GM12872 (cell line): ENCODE results near the gene SSNA1.

Experiments
- CTCF ChIP-seq: IDR thresholded peaks from 3 replicates; pipeline ENCODE4 v1.5.1; 2011; ENCODE audit warnings: low read depth, mild to moderate bottlenecking, low read length, moderate library complexity; ENCODE audit not compliant: insufficient read depth

SSNA1 gene

DNA sequence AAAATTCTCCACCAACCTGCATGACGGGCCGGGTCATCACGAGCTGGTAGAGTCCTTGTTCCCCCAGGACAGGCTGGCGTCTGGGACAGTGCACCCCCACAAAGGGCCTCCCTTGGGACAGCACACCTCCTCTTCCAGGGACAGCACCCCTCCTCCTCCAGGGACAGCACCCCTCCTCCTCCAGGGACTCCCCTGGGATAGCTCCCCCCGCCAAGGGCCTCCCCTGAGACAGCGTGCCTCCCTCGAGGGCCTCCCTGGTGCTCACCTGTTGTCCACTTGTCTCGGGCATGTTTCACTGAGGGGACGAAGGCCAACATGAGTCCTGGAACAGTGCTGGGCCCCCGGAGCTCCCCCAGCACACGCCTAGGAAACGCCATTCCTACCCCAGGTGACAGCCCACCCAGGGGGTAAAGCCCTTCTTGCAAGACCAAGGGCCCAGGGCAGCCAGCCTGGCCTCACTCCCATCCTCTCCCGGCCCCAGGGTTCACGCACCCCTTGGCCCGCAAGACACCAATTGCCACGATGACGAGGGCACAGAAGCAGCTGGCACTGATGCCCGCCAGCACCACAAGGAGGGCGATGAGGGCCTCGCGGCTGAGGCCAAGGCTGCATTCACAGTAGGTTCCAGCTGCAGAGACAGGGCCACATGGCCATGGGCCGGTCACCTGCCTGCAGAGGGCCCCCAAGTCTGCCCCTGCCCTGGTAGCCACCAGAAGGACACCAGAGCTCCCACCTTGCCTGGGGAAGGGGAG, 17.2 kb upstream of the SSNA1 start:
- TF ChIP-seq CTCF: no peak

DNA sequence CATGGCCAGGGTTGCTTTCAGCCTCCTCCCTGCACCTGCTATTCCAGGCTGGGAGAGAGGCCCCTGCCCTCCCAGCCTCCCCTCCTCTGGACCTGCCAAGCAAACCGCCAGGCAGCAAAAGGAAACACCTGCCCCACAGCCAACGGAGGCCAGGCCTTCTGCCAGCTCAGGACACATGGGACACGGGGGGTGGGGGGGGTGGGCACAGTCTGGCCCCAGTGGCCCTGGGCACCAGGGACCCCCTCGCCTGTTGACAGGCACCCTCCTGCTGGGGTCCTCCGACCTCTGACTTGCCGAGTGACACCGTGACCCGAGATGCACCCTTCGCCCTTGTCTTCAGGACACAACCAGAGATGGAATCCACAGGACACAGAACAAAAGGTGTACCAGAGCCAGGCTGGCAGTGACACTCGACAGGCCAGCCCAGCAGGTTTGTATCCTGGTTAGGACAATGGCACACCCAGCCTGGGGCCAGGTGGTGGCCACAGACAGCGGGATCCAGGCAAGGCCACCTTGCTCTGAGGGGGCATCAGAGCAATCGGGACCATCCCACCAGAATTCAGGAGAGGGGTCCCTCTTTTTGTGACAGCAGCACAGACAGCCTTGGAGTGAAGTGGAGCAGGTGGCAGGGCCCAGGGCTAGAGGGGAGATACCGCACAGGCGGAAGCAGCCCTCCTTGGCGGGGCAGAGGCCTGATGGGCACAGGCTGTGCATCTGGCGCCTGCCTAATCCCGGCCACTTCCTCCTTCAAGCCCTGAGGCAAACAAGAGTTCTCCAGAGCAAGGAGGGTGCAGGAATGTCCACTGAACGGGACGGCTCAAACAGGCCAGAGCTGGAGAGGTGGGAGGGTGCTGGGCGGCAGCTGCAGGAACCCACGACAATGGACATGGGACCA, 15.3 kb upstream of the SSNA1 start:
- no peak for TF ChIP-seq CTCF

DNA sequence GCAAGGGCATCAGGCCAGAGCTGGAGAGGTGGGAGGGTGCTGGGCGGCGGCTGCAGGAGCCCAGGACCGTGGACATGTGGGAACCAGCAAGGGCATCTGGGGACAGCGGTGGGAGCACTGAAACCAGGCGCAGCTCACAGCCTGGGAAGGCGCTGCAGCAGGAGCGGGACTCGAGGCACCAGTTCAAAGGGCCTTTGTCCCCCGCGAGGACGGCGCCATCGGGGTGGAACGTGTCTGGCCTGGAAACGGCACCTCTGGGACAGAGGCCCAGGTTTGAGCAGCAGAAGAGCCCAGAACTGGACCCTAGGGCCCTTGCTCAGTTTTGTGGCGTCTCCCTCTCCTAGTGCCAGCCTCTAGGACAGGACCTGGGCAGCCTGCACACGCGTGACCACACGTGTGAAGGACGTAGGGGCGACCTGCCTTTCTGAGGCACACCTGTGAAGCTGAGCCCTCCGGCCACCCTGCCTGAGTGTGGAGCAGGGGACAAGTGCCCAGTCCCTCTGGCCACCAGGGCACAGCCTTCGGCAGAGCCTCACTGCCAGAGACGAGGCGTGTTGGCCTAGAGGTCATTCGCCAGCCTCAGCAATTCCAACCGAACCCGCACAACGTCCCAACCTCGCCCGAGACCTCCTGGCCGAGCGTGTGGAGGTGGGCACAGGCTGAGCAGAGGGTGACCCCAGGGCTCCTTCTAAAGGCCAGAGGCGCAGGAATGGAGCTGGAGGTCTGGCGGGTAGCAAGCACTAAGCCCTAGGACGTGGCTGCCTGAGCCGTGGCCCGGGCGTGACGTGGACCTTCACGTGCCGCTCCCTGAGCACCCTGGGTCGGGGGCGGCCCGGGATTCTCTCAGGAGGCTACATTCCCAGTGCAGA, 14.4 kb upstream of the SSNA1 start:
- no peak for TF ChIP-seq CTCF

DNA sequence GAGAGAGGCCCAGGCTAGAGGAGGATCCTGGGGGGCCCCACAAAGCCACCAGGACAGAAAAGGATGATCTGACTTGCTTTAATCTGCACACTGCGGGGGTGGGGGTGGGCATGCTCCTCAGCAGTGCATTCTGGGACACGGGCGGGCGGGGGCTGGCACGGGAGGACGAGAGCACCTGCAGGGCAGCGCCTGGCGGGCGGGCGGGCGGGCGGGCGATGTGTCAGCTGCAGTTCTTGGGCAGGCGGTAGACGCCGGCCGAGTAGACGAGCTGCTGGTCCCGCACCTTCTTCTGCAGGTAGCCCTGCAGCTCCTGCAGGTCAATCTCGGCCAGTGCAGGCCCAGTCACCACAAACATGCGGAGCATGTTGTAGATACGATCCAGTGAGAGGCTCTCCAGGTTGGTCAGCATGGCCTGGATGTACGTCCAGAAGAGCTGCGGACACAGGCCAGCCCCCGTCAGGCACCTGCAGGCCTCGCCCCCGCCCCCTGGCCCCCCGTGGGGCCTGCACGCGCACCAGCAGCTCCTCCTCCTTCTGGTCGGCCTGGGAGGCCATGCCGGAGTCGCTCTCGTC, 13.7 kb upstream of the SSNA1 start:
- no peak for TF ChIP-seq CTCF

- TF ChIP-seq CTCF: peak; percentile 41
These were observed 13.0 kb upstream of the SSNA1 start for GRCh38 chr9:137175345-137175961.

DNA sequence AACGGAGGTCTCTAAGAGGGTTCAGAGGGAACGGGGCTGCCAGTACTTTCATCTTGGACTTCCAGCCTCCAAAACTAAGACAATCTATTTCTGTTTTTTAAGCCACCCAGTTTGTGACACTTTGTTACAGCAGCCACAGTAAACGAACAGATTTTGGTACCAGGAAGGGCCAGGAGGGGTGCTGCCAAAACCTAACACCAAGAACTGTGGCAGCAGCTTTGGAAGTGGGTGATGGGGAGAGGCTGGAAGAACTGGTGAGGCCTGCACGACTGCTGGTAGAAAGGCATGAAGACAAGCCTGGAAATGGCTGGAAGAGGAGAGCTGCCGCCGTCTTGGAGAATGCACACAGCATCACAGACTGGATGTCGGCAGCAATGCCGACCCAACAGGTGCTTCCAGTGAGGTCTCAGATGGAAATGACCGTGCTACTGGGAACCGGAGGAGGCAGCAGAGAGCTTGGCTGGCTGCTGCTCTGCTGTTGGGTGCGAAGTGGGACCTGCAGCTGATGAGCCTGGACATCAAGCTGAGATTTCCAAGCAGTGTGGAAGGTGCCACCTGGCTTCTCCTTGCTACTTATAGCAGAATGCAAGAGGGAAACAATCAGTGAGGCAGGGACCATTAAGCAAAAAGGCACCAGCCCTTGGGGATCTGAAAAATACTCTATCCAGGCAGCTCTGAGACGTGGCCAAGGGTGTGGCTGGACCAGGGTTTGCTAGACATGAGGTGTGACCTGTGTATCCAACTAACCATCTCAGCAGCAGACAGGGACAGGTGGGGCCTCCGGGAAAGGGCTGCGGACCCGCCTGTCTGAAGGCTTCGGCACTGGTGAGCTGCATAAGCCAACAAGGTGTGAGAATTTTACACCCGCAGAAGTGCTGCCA, 11.9 kb upstream of the SSNA1 start:
- TF ChIP-seq CTCF: peak; percentile 78
